HG02623 (cell line): Measurements from ENCODE around the gene CEP112.
"Not testable (repeated sequence)": the region's sequence is repeated elsewhere in the genome, so short reads cannot be mapped to it uniquely, and the experiment has no call there.

Experiments
- ATAC-seq: cut with Tn5 transposase; IDR thresholded peaks from one replicate; pipeline ENCODE4 v1.9.1; 2021; ENCODE audit warnings: moderate library complexity; ENCODE audit not compliant: unreplicated experiment

Gene CEP112

DNA sequence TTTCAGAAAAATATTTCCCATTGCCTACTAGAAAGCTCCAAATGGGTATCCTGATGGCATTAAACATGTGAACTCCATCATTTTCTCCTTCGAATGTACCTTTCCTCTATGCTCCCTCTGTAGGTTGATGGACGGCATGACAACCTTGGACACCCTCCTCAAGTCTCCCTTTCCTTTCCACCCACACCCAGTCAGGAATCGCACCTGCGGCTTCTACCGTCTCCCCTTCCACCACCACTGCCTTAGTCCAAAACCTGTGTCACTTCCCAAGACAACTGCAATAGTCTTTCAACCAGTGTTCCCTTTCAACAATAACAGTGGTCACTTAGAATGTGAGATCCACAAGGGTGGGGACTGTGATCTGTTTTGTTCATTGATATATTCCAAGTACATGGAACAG lies 397.4 kb downstream of the CEP112 start:
- ATAC-seq, result no peak

- no peak for ATAC-seq
These were observed 401.7 kb downstream of the CEP112 start for GRCh38 chr17:65790241-65790640.

DNA sequence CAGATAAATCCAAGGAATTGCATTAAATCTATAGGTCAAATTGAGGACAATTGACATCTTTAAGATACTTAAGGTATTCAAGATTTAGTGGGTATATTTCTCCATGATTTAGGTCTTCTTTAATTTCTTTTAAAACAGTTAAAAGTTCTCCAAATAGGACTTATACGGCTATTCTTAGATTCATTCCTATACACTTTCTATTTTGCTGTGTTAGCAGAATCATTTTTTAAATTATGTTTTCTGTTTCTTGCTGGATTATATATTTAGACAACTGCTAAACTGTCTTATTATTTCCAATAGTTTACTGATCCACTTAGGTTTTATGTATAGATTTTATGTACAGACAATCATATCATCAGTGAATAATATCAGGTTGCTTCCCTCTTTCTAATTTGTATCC lies 404.4 kb downstream of the CEP112 start:
- ATAC-seq, result no peak

GRCh38 chr17:65786479-65786878 lies 405.5 kb downstream of the CEP112 start:
- ATAC-seq, result no peak

GRCh38 chr17:65785109-65785508 lies 406.8 kb downstream of the CEP112 start:
- ATAC-seq, result no peak

- ATAC-seq, result no peak
These were observed 408.0 kb downstream of the CEP112 start for GRCh38 chr17:65783845-65784334.

DNA sequence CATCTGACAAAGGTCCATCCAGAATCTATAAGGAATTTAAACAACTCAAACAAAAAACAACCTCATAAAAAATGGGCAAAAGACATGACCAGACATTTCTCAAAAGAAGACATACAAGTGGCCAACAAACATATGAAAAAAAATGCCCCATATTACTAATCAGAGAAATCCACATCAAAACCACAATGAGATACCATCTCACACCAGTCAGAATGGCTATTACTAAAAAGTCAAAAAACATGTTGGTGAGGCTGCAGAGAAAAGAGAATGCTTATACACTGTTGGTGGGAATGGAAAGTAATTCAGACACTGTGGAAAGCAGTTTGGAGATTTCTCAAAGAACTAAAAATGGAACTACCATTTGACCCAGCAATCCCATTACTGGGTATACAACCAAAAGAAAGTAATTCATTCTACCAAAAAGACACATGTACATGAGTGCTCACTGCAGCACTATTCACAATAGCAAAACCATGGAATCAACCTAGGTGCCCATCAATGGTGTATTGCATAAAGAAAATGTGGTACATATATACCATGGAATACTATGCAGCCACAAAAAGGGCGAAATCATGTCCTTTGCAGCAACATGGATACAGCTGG lies 409.7 kb downstream of the CEP112 start:
- not testable (repeated sequence) for ATAC-seq

DNA sequence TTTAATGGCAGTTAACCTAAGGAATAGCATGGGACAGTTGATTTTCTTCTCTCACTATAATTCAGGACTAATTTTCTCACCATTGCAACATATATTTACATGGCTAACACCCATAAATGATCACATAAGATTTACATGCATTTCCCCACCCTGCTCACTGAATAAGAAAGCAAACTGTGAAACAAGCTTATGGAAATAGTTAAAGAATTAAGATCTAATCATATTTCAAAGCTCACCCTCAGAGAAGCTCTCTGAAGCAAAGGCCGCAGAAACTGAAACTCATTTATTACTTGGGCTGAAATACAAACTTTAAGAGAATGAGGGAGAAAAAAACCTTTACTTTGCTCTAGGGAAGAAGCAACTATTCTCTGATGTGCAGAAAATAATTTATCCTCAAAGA lies 411.8 kb downstream of the CEP112 start:
- ATAC-seq, result no peak

- no peak for ATAC-seq
These were observed 415.0 kb downstream of the CEP112 start for GRCh38 chr17:65776890-65777289.

DNA sequence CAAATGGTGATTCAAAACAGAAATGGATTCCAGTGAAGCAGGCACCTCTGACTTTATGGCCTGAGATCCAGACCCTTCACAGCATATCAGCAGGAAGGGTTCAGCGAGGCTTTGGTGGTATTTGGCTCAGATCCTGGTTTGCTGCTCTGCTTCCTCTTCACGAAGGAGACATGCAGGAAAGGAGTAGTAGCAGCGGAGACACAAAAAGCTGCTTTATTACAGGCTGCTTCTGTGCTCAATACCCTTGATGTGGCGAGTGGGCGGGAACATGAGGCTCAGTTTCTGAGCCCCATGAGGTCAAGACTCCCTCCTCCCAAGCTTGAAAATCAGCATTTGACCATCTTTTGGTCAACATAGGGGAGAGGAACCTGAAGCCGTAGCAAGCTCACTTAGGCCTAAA lies 417.1 kb downstream of the CEP112 start:
- no peak for ATAC-seq

DNA sequence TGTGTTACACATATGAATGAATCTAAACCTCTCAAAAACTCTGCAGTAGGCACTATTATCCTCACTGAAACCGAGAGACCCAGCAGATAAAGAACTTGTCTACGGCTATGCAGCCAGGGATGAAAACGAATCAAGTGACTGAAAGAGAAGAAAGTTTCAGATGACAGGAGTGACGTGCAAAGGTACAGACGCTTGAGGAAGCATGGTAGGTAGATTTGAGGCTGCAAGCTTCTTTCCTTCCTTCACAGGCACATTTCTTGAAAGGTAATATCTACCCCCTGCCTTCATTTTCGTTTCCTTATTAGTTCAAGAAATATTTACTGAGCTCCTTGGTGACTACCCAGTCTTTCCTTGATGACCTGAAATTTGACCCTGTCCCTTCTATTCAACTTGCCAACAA lies 418.9 kb downstream of the CEP112 start:
- ATAC-seq, result no peak

DNA sequence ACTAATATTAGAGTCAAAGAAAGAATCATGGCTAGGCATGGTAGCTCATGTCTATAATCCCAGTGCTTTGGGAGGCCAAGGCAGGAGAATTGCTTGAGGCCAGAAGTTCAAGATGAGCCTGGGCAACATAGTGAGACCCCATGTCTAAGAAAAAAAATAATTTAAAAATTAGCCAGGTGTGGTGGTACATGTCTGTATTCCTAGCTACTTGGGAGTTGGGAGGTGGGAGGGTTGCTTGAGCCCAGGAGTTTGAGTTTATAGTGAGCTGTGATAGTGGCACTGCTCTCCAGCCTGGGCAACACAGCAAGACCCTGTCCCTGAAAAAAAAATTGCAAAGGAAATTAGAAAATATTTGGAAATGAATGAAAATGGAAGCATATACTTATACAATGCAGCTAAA lies 420.2 kb downstream of the CEP112 start:
- no peak for ATAC-seq

DNA sequence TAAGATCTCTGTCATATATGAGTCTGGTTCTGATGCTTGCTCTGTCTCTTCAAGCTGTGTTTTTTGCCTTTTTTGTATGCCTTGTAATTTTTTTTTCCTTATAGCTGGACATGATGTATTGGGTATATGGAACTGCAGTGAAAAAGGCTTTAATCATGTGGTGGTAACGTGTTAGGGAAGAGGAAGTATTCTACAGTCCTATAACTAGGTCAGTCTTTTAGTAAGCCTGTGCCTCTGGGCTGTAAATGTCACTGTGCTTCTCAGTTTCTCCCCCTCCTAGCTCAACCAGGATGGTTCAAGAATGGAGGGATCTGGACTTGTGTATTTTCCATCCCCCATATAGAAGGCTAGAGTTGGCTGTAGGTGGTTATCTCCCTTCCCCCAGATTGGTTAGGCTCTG lies 428.1 kb downstream of the CEP112 start:
- no peak for ATAC-seq

GRCh38 chr17:65762973-65763372 lies 429.0 kb downstream of the CEP112 start:
- no peak for ATAC-seq

DNA sequence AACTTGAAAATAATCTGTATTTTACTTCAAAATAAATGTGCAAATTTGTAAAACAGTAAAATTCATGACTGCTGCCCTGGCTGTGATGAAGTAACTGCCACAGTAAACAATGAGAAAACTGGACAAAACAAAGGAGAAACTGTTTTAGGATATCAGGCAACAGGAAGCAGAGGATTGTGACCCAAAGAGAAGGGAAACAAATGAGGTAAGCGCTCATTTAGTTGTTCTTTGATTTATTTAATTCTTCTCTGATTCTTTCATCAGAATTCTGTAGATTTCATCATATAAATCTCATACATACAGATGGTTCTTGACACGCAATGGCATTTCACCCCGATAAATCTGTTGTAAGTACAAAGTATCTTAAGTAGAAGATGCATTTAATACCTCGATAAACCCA lies 432.4 kb downstream of the CEP112 start:
- ATAC-seq, result no peak

DNA sequence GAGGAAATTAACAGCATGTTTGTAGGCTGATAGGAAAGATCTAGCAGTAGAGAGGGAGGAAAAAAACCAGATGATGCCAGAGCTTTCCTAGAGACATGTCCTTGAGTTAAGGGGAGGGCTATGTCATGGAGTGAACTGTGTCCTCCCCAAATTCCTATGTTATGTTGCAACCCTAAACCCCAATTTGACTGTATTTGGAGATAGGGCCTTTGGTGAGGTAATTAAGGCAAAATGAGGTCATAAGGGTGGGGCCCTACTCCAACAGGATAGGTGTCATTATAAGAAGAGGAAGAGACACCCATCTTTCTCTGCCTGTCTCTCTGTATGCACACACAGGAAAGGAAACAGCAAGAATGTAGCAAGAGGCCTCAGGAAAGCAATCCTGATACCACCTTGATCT lies 435.2 kb downstream of the CEP112 start:
- ATAC-seq, result no peak

DNA sequence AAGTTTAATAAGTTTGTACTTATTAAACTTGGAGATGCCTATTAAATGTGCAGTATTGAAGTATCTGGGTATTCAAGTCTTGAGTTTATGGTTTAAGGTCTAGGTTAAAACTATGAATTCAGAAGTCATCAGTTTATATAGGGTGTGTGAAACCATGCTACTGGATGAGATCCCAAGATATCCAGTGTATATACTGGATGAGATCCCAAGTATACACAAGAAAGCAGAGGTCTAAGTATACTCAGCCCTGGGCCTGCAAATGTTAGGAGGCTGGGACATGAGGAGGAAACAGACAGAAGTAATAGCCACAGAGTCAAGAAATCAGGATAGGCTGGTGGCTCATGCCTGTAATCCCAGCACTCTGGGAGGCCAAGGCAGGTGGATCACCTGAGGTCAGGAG lies 436.1 kb downstream of the CEP112 start:
- ATAC-seq, result no peak

DNA sequence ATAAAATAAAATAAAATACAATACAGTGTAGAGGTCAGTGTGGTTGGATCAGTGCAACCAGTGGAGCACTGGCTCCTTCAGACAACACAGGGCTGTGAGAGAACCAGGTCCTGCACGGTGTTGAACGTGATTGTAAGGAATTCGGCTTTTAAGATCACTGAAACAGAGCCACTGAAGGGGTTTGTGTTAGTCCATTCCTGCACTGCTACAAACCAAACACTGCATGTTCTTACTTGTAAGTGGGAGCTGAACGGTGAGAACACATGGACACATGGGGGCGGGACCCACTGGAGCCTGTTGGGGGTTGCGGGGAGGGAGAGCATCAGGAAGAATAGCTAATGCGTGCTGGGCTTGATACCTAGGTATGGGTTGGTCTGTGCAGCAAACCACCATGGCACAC lies 437.3 kb downstream of the CEP112 start:
- ATAC-seq, result no peak

GRCh38 chr17:65754081-65754480 lies 437.9 kb downstream of the CEP112 start:
- ATAC-seq, result no peak

GRCh38 chr17:65753348-65753747 lies 438.6 kb downstream of the CEP112 start:
- no peak for ATAC-seq

GRCh38 chr17:65751263-65751662 lies 440.7 kb downstream of the CEP112 start:
- ATAC-seq, result no peak

DNA sequence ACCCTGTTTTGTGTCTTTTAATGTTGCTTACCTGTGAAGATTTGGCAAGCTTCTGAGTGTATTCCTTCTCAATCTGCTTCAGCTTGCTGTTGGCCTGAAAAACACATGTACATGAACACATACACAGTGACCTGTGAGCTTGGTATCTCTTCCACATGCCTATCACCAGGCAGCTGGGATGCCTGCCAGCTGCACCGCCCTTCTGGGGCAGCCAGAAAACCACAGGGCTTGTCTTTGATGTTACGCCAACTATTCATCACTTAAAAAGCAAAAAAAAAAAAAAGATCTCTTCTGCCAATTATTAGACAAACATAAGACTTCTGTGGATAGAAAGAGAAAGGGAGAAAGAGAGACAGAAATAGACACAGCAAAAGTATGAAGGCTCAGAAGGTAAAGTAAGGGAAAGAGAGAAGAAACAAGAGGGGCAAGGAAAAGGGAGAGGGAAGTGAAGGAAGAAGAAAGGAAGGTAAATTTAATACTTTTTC lies 441.3 kb downstream of the CEP112 start:
- ATAC-seq, result no peak

DNA sequence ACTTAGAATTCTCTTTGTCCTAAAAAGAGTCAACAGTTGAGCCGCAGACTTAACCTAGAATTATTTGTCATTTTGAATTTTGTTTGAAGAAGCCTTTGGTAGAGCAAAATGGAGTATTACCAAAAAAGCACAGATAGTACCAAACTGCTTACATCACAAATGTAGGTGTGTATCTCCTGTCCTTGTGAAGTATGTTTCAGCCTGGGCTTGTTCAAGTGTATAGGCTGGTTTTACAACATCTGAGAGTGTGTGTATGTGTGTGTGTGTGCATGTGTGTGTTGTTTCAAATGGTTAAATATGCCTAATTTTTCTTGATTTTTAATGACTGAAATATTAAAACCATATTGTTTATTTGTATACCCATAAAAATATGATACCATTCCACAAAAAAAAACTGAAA lies 441.8 kb downstream of the CEP112 start:
- no peak for ATAC-seq
